DOHH2 (cell line): ENCODE results near the gene ZNF335.
A peak's percentile ranks its signal among the peaks of the same experiment; 100 is the strongest.

Source experiments
- H3F3A ChIP-seq: fragments of 200-600 bp; sonication (generic), shearing (Covaris generic); 2 replicates; pipeline ENCODE4 v1.6.0; 2016; ENCODE audit warnings: antibody characterized with exemption, mild to moderate bottlenecking; ENCODE audit not compliant: control insufficient read depth, insufficient read depth
- H3K27ac ChIP-seq: fragments of 200-600 bp; sonication (generic); 2 replicates; pipeline ENCODE4 v1.5.1; 2014; ENCODE audit warnings: low read depth, mild to moderate bottlenecking, low read length, moderate library complexity
- H3K27me3 ChIP-seq: fragments of 200-600 bp; sonication (generic); 2 replicates; pipeline ENCODE4 v1.6.1; 2014; ENCODE audit warnings: mild to moderate bottlenecking, low read length, mixed read lengths; ENCODE audit not compliant: control insufficient read depth
- H3K36me3 ChIP-seq: fragments of 200-600 bp; sonication (generic); 2 replicates; pipeline ENCODE4 v1.6.1; 2014; ENCODE audit warnings: mild to moderate bottlenecking, low read length, moderate library complexity, mixed read lengths; ENCODE audit not compliant: control insufficient read depth
- H3K4me1 ChIP-seq: fragments of 200-600 bp; sonication (generic); 2 replicates; pipeline ENCODE4 v1.6.1; 2014; ENCODE audit warnings: mild to moderate bottlenecking, low read length, mixed read lengths; ENCODE audit not compliant: control insufficient read depth
- H3K4me2 ChIP-seq: fragments of 200-600 bp; sonication (generic); 2 replicates; pipeline ENCODE4 v1.6.0; 2014; ENCODE audit warnings: mild to moderate bottlenecking, low read length, moderate library complexity
- H3K4me3 ChIP-seq: fragments of 200-600 bp; sonication (generic); 2 replicates; pipeline ENCODE4 v1.5.1; 2014; ENCODE audit warnings: mild to moderate bottlenecking, low read length, mixed read lengths
- H3K79me2 ChIP-seq: fragments of 200-600 bp; sonication (generic); 2 replicates; pipeline ENCODE4 v1.6.1; 2014; ENCODE audit warnings: mild to moderate bottlenecking, low read length, mixed read lengths; ENCODE audit not compliant: control insufficient read depth
- H3K9me2 ChIP-seq: fragments of 200-600 bp; sonication (generic); replicated peaks from 2 replicates; pipeline ENCODE4 v1.6.1; 2014; ENCODE audit warnings: mild to moderate bottlenecking, low read length, mixed read lengths; ENCODE audit not compliant: control insufficient read depth
- H3K9me3 ChIP-seq: fragments of 200-600 bp; sonication (generic); 2 replicates; pipeline ENCODE4 v1.6.1; 2014; ENCODE audit warnings: antibody characterized with exemption, low read length, mixed read lengths; ENCODE audit not compliant: control insufficient read depth, insufficient read depth
- H4K20me1 ChIP-seq: fragments of 200-600 bp; sonication (generic); 2 replicates; pipeline ENCODE4 v1.6.0; 2014; ENCODE audit warnings: low read depth, mild to moderate bottlenecking, antibody characterized with exemption, low read length, moderate library complexity; ENCODE audit not compliant: control insufficient read depth, insufficient read depth
- EZH2phosphoT487 ChIP-seq: fragments of 200-600 bp; sonication (generic); IDR thresholded peaks from 2 replicates; pipeline ENCODE4 v1.6.1; 2017; ENCODE audit warnings: borderline replicate concordance, mild to moderate bottlenecking, antibody characterized with exemption, low read length, moderate library complexity, mixed read lengths
- TF ChIP-seq, protein P1 (sequence below): fragments of 200-600 bp; sonication (generic); IDR thresholded peaks from one replicate; pipeline ENCODE4 v1.5.1; 2014; ENCODE audit warnings: antibody characterized with exemption, mild to moderate bottlenecking, low read depth, low read length; ENCODE audit not compliant: poor library complexity, severe bottlenecking

ZNF335 gene

GRCh38 chr20:45964006-45964400 is 8.0 kb downstream of the ZNF335 start:
- no peaks in the 10 kb centered on the region for H3K9me2 ChIP-seq

GRCh38 chr20:45963059-45964005 is 8.7 kb downstream of the ZNF335 start:
- no peak overlapping the region for H3K4me3 ChIP-seq
- no peaks in the 10 kb centered on the region for H4K20me1 ChIP-seq
- H3K4me1 ChIP-seq = no peaks in the 10 kb centered on the region
- no peaks in the 10 kb centered on the region for H3K27me3 ChIP-seq
- TF ChIP-seq, protein P1, sequence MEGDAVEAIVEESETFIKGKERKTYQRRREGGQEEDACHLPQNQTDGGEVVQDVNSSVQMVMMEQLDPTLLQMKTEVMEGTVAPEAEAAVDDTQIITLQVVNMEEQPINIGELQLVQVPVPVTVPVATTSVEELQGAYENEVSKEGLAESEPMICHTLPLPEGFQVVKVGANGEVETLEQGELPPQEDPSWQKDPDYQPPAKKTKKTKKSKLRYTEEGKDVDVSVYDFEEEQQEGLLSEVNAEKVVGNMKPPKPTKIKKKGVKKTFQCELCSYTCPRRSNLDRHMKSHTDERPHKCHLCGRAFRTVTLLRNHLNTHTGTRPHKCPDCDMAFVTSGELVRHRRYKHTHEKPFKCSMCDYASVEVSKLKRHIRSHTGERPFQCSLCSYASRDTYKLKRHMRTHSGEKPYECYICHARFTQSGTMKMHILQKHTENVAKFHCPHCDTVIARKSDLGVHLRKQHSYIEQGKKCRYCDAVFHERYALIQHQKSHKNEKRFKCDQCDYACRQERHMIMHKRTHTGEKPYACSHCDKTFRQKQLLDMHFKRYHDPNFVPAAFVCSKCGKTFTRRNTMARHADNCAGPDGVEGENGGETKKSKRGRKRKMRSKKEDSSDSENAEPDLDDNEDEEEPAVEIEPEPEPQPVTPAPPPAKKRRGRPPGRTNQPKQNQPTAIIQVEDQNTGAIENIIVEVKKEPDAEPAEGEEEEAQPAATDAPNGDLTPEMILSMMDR = peak; percentile 21
- no peak for TF ChIP-seq EZH2phosphoT487
- H3F3A ChIP-seq = no peaks in the 10 kb centered on the region
- peaks cover 69% of the 10 kb centered on the region for H3K36me3 ChIP-seq
- no peaks in the 10 kb centered on the region for H3K79me2 ChIP-seq
- no peak overlapping the region for H3K4me2 ChIP-seq
- H3K9me3 ChIP-seq = no peaks in the 10 kb centered on the region
- H3K9me2 ChIP-seq = no peaks in the 10 kb centered on the region
- no peak overlapping the region for H3K27ac ChIP-seq

More at GRCh38 chr20:45964006-45964400, 8.0 kb downstream of the ZNF335 start:
- H3K79me2 ChIP-seq = 0 out of 2 replicates have a peak, but pooled peaks cover 3% of the 10 kb centered on the region
- H4K20me1 ChIP-seq = no peaks in the 10 kb centered on the region
- H3F3A ChIP-seq = no peaks in the 10 kb centered on the region
- no peak for TF ChIP-seq EZH2phosphoT487
- TF ChIP-seq, protein P1 = no peak
- H3K9me3 ChIP-seq = no peaks in the 10 kb centered on the region
- H3K36me3 ChIP-seq = peaks cover 69% of the 10 kb centered on the region
- no peak overlapping the region for H3K4me3 ChIP-seq
- no peak overlapping the region for H3K27ac ChIP-seq
- no peaks in the 10 kb centered on the region for H3K4me1 ChIP-seq
- no peak overlapping the region for H3K4me2 ChIP-seq
- no peaks in the 10 kb centered on the region for H3K27me3 ChIP-seq

- Histone ChIP-seq H3K79me2 (no peaks in the 10 kb centered on the region), H3F3A (no peaks in the 10 kb centered on the region), H3K36me3 (peaks cover 67% of the 10 kb centered on the region), H3K9me2 (no peaks in the 10 kb centered on the region), H3K4me2 (no peak overlapping the region), H4K20me1 (no peaks in the 10 kb centered on the region), H3K27ac (no peak overlapping the region), H3K9me3 (no peaks in the 10 kb centered on the region), H3K27me3 (no peaks in the 10 kb centered on the region), H3K4me1 (no peaks in the 10 kb centered on the region), H3K4me3 (no peak overlapping the region)
- TF ChIP-seq, protein P1 = no peak
- no peak for TF ChIP-seq EZH2phosphoT487
These were observed 9.8 kb downstream of the ZNF335 start for GRCh38 chr20:45962031-45962755.
